ENCODE measurements around the gene TCAF1.
A peak's percentile ranks its signal among the peaks of the same experiment; 100 is the strongest.
"Not testable (repeated sequence)": the region's sequence is repeated elsewhere in the genome, so short reads cannot be mapped to it uniquely, and the experiment has no call there.

TCAF1 gene

DNA sequence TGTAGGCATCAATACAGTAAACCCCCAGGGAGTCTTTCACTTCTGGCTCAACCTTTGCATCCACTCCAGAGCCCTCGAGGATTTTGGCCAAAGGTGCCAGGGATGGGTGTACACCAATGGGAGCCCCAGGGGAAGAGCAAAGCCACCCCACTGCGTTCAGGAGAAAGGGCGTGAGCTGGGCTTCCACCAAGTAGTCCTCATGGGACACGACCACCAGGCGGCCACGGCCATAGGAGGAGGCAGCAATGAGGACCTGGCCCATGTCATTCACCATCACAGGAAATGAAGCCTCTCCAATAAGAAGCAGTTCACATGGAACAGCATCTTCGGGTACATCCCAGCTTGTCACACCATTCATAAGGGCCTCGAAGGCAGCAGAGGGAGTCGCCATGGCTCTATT is 25.8 kb downstream of the TCAF1 start:
- DNase-seq (ENCODE audit: low read depth, low spot score): no peak
- H3K4me3 ChIP-seq (ENCODE audit: low read length): no peak overlapping the region

DNA sequence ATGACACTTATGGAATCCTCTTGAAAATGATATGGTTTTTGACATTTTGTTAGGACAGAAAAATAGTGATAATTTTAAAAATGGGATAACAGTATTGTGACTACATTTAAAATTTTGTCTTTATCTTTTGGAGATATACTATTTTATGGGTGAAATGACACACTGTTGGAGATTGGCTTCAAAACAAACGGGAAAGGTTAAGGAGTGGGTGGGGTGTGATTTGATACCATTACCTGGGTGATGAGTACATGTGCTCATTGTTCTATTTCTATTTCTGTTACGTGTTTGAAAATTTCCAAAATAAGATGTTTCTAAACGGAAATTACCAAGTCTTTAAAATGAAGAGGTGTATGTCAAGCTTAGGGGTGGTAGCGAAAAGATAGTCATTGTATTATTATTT is 28.7 kb downstream of the TCAF1 start:
- not testable (repeated sequence) for H3K4me3 ChIP-seq (ENCODE audit: low read length); DNase-seq (ENCODE audit: low read depth, low spot score)

DNA sequence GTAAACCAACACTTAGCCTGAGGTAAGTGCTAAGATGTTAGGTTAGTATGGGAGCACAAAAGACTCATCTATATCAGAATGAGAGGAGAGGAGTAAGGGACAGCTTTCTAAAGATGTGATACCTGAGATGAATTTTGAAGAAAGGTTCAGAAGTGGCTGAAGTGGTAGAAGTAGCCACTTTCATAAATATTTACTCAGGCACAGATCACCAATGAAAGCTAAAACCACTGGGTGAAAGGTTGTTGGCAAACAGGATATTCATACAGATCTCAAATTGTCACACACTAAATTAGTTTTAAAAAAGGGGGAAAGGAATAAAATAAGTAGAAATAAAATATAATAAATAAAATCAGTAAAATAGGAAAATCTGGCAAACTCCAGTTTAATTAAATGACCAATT is 30.4 kb downstream of the TCAF1 start:
- not testable (repeated sequence) for DNase-seq (ENCODE audit: low read depth, low spot score); H3K4me3 ChIP-seq (ENCODE audit: low read length)

- not testable (repeated sequence) for DNase-seq (ENCODE audit: low read depth, low spot score); H3K4me3 ChIP-seq (ENCODE audit: low read length)
Observed at GRCh38 chr7:143857994-143858393, 44.0 kb downstream of the TCAF1 start.

GRCh38 chr7:143855443-143855842 is 46.5 kb downstream of the TCAF1 start:
- H3K4me3 ChIP-seq (ENCODE audit: low read length); DNase-seq (ENCODE audit: low read depth, low spot score): not testable (repeated sequence)

- no peak overlapping the region for H3K4me3 ChIP-seq (ENCODE audit: low read length)
- no peak for DNase-seq (ENCODE audit: low read depth, low spot score)
Observed at GRCh38 chr7:143850682-143851081, 51.3 kb downstream of the TCAF1 start.

- H3K4me3 ChIP-seq (ENCODE audit: low read length): no peak overlapping the region
- no peak for DNase-seq (ENCODE audit: low read depth, low spot score)
Observed at GRCh38 chr7:143849785-143850479, 52.0 kb downstream of the TCAF1 start.

DNA sequence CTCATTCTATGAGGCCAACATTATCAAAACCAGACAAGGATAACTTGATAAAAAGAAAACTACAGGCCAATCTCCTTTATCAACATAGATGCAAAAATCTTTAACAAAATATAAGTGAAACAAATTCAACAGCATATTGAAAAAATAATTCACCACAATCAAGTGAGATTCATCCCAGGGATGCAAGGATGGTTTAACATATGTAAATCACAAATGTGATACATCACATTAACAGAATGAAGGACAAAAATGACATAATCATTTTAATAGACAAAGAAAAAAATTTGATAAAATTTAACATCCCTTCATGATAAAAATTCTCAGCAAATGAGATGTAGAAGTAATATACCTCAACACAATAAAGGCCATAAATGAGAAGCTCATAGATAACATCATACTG is 53.8 kb downstream of the TCAF1 start:
- DNase-seq (ENCODE audit: low read depth, low spot score): no peak
- no peak overlapping the region for H3K4me3 ChIP-seq (ENCODE audit: low read length)

DNA sequence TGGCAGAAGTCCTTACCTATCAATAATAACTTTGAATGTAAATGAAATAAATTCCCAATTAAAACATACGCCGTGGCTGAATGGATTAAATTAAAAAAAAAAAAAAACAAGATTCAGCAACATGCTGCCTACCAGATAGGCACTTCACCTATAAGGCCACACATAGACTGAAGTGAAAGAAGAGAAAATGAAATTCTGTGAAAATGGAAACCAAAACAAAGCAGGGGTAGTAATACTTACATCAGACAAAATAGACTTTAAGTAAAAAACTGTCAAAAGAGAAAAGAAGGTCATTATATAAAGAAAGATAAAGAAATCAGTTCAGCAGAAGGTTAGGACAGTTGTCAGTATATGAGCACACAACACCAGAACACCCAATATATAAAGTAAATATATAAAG is 55.3 kb downstream of the TCAF1 start:
- DNase-seq (ENCODE audit: low read depth, low spot score): no peak
- H3K4me3 ChIP-seq (ENCODE audit: low read length): no peak overlapping the region

GRCh38 chr7:143841696-143842095 is 60.3 kb downstream of the TCAF1 start:
- DNase-seq (ENCODE audit: low read depth, low spot score); H3K4me3 ChIP-seq (ENCODE audit: low read length): not testable (repeated sequence)

DNA sequence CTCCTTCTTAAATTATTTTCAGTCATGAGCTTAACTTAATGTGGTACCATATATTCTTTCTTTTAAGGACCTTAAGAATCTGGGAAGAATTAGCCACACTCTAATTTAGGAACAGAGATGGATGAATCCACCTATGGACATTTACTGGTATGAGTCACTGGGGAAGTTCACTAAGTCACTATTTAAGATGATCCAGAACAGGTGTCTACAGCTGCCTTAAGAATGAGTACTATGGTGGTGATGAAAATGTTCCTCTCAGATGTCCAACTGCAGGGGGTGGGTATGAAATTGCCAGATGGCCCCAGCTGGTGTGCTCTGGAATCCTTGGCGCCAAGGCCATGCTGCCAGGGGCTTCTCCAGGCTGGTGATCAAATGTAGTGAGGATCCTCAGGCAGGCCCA is 61.9 kb downstream of the TCAF1 start:
- DNase-seq (ENCODE audit: low read depth, low spot score); H3K4me3 ChIP-seq (ENCODE audit: low read length): not testable (repeated sequence)

DNA sequence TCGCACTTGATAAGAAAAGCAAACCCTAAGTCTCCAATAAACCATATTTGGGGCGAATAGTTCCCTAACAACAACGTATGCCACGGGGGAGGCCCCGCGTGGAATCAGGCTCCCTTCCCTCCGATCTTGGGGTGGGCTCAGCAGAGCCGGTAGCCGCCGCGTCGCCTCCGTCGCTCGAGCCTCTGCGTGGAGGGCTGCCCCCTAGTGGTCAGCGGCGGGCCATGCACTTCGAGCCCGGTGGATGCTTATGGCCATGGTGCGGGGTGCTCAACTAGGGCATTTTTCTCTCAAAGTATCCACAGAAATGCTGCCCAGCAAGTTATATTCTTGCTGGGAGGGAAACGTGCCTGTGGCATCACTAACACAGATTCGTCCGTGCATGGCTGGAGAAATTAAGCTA is 64.8 kb downstream of the TCAF1 start:
- H3K4me3 ChIP-seq (ENCODE audit: low read length): peak overlapping the region; percentile 18; the same call in 1 of the 2 replicates
- not testable (repeated sequence) for DNase-seq (ENCODE audit: low read depth, low spot score)

GRCh38 chr7:143836622-143837021 is 65.4 kb downstream of the TCAF1 start:
- DNase-seq (ENCODE audit: low read depth, low spot score): not testable (repeated sequence)
- peak overlapping the region; percentile 39 for H3K4me3 ChIP-seq (ENCODE audit: low read length)

GRCh38 chr7:143836088-143836487 is 65.9 kb downstream of the TCAF1 start:
- H3K4me3 ChIP-seq (ENCODE audit: low read length); DNase-seq (ENCODE audit: low read depth, low spot score): not testable (repeated sequence)

DNA sequence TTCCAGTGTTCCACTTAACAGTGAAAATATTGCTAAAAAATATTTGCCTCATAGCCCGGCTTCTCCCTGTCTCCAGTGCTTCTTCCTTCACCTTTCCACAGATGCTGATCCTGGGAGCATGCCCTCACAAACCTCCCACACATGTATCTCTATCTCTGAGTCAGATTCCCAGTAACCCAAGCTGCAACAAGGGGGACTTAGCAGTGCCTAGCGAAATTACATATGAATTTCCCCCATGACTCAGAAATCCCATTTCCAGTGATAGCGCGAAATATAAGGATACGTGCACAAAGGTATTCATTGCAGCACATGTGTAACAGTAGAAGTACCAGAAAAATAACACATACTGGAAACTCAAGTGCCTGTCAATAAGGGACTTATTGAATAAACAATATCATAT is 75.4 kb downstream of the TCAF1 start:
- not testable (repeated sequence) for H3K4me3 ChIP-seq (ENCODE audit: low read length); DNase-seq (ENCODE audit: low read depth, low spot score)

- not testable (repeated sequence) for DNase-seq (ENCODE audit: low read depth, low spot score); H3K4me3 ChIP-seq (ENCODE audit: low read length)
Observed at GRCh38 chr7:143824295-143825135, 77.5 kb downstream of the TCAF1 start.

GRCh38 chr7:143823634-143824294 is 78.2 kb downstream of the TCAF1 start:
- DNase-seq (ENCODE audit: low read depth, low spot score): not testable (repeated sequence)

DNA sequence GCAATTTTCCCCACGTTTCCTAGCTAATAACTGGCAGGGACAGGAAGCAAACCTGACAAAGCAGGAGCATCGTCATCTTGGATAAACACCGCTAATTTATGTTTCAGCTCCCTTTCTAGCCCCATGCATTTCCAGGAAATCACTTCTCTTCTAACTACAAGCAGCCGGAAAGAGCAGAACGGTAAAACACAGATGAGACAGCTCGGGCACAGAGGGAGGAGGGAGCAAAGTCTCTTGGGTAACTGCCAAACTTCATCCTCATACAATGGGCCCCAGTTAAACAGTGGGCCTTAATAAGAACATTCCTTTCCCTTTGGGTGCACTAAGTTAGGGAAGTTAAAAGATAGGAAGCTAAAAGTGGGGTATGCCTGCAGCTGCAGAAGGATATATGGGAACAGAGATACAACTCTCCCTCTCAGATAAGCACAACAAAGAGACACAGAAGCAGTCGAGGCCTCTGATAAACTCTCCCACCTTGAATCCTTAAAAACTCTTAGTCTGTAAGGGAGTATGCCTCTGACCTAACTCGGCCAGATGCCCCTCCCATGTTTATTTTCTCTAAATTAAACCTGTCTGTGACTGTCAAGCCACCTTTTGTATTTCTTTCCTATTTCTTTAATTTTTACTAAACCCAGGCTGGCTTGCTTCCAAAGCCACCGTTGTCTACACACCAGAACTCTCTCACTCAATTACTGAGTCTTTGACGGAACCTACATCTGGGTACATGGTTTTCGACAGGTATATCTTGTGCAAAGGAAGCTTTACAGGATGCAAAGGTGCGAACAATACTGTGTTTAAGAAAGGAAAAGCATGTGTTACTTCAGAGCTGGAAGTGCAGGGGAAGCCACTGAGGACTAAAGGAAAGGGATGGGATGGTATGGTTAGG is 80.3 kb downstream of the TCAF1 start:
- DNase-seq (ENCODE audit: low read depth, low spot score); H3K4me3 ChIP-seq (ENCODE audit: low read length): not testable (repeated sequence)

More at GRCh38 chr7:143823634-143824294, 78.2 kb downstream of the TCAF1 start:
- not testable (repeated sequence) for H3K4me3 ChIP-seq (ENCODE audit: low read length)

GRCh38 chr7:143817873-143818272 is 84.1 kb downstream of the TCAF1 start:
- DNase-seq (ENCODE audit: low read depth, low spot score); H3K4me3 ChIP-seq (ENCODE audit: low read length): not testable (repeated sequence)

Data from Jurkat, Clone E6-1 (cell line).